Nasal cavity respiratory epithelium epithelial cell of viscerocranial mucosa (primary cell): Measurements from ENCODE around the gene PPM1E. TPM values are rescaled to one million over a fixed set of nuclear protein-coding genes. Genes with fewer than 3 reads are reported as not detected.

ENCODE experiments used
- total RNA-seq: library from RNA; depleted of rRNA; stranded (reverse); fragments of >200 nt; gene quantifications from 2 replicates; pipeline ENCODE4 v1.2.3, GENCODE V29; 2014

The PPM1E gene
- 0.21 and 0.68 TPM in 2 replicates for total RNA-seq

DNA sequence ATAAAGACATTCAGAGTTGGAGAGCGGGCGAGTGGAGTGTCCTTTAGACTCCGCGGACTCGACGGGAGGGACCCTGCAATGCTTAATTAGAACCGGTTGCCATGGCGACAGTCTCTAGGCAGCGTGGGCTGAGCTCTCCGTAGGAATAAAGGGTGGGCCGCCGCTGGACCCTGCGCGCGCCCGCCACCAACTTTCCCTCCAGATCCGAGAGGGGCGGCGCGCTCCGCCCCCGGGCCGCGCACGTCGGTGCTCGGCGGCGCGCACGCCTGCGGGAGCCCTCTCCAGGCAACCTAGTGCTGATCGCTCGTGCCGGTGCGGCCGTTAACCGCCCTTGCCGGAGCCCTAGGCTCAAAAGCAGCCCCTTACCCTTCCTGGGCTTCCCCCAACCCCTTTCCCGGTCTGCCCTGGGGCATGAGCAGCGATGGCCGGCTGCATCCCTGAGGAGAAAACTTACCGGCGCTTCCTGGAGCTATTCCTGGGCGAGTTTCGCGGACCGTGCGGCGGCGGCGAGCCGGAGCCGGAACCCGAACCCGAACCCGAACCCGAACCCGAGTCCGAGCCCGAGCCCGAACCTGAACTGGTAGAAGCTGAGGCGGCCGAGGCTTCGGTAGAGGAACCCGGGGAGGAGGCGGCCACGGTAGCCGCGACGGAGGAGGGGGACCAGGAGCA lies at the start of gene PPM1E:
Gene PPM1E (plus strand): TSS at position 278 of the 669 bp plus-strand sequence.

Other genes with a start within 250 kb of the PPM1E start
- 46.1 and 52.3 TPM in 2 replicates for gene MTMR4, start 241.2 kb upstream of the PPM1E start, total RNA-seq
- gene TEX14, start 63.8 kb upstream of the PPM1E start, total RNA-seq, result 0.07 TPM in 1 of 2 replicates, not detected in the other
- gene RAD51C, start 63.3 kb upstream of the PPM1E start, total RNA-seq, result 34.5 and 43.4 TPM in 2 replicates